Thoracic aorta (tissue), 2 donors: Measurements from ENCODE around the gene OSBPL10. TPM values are rescaled to one million over a fixed set of nuclear protein-coding genes. Genes with fewer than 3 reads are reported as not detected.

Experiments
- ATAC-seq: fragments of 150-250 bp; one replicate; pipeline ENCODE4 v1.8.0; 2017; ENCODE audit warnings: low read depth; ENCODE audit not compliant: insufficient number of reproducible peaks, low FRiP score
- DNase-seq: peaks from one replicate; pipeline ENCODE4 v3.0.0-alpha.2; 2020; ENCODE audit warnings: low spot score
- H3K27ac ChIP-seq, 2 donors: fragments of 200-600 bp; sonication (generic); 1 replicate in 1 of 2; 2 replicates in 1 of 2; pipeline ENCODE4 v1.5.1; 2016; ENCODE audit warnings: mild to moderate bottlenecking in 2 of 2, moderate library complexity in 2 of 2
- H3K27me3 ChIP-seq: fragments of 200-600 bp; sonication (generic); replicated peaks from 2 replicates; pipeline ENCODE4 v1.6.0; 2016; ENCODE audit warnings: mild to moderate bottlenecking; ENCODE audit not compliant: insufficient read depth
- H3K36me3 ChIP-seq: fragments of 200-600 bp; sonication (generic); one replicate; pipeline ENCODE4 v1.5.1; 2016
- H3K4me1 ChIP-seq, 2 donors: fragments of 200-600 bp; sonication (generic); 1 replicate in 1 of 2; 2 replicates in 1 of 2; pipeline versions ENCODE4 v1.5.1 to v1.6.0; 2016; ENCODE audit warnings: low read depth in 2 of 2, mild to moderate bottlenecking in 1 of 2; ENCODE audit not compliant: control insufficient read depth in 1 of 2
- H3K4me3 ChIP-seq: fragments of 200-600 bp; sonication (generic); 2 replicates; pipeline ENCODE4 v1.5.1; 2016; ENCODE audit warnings: mild to moderate bottlenecking
- H3K9me3 ChIP-seq: fragments of 200-600 bp; sonication (generic); 2 replicates; pipeline ENCODE4 v1.5.1; 2016
- total RNA-seq, 2 donors: library from RNA; depleted of rRNA; stranded (reverse); fragments of >200 nt; gene quantifications; one replicate each; pipeline versions ENCODE4 v1.1.0 to v1.2.3, GENCODE V29; 2016
- TF ChIP-seq, protein P1 (sequence below): fragments of 200-600 bp; sonication (generic); IDR thresholded peaks from one replicate; pipeline ENCODE4 v1.5.1; 2019; ENCODE audit warnings: antibody characterized with exemption

OSBPL10 gene
- total RNA-seq, 2 donors from 2014 or later, result 108 to 153 TPM

- Histone ChIP-seq H3K9me3 (peaks cover 16% of the 10 kb centered on the region), H3K27ac (no peak overlapping the region), H3K4me3 (no peak overlapping the region), H3K36me3 (no peaks in the 10 kb centered on the region), H3K27me3 (no peaks in the 10 kb centered on the region), H3K4me1 (peaks cover 0 to 7% of the 10 kb centered on the region in 2 donors)
- no peak for ATAC-seq
- TF ChIP-seq, protein P1, sequence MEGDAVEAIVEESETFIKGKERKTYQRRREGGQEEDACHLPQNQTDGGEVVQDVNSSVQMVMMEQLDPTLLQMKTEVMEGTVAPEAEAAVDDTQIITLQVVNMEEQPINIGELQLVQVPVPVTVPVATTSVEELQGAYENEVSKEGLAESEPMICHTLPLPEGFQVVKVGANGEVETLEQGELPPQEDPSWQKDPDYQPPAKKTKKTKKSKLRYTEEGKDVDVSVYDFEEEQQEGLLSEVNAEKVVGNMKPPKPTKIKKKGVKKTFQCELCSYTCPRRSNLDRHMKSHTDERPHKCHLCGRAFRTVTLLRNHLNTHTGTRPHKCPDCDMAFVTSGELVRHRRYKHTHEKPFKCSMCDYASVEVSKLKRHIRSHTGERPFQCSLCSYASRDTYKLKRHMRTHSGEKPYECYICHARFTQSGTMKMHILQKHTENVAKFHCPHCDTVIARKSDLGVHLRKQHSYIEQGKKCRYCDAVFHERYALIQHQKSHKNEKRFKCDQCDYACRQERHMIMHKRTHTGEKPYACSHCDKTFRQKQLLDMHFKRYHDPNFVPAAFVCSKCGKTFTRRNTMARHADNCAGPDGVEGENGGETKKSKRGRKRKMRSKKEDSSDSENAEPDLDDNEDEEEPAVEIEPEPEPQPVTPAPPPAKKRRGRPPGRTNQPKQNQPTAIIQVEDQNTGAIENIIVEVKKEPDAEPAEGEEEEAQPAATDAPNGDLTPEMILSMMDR, result no peak
- DNase-seq, result no peak
Observed at GRCh38 chr3:31985831-31986230, 4.8 kb upstream of the OSBPL10 start.

- TF ChIP-seq, protein P1, result no peak
- DNase-seq, result no peak
- no peak overlapping the region for H3K4me3 ChIP-seq
- H3K36me3 ChIP-seq, result no peaks in the 10 kb centered on the region
- H3K4me1 ChIP-seq, result peaks cover 0 to 8% of the 10 kb centered on the region in 2 donors
- no peak for ATAC-seq
- H3K27ac ChIP-seq, result no peak overlapping the region
- no peaks in the 10 kb centered on the region for H3K27me3 ChIP-seq
- H3K9me3 ChIP-seq, result peaks cover 7% of the 10 kb centered on the region
Observed at GRCh38 chr3:31984321-31984720, 3.3 kb upstream of the OSBPL10 start.

DNA sequence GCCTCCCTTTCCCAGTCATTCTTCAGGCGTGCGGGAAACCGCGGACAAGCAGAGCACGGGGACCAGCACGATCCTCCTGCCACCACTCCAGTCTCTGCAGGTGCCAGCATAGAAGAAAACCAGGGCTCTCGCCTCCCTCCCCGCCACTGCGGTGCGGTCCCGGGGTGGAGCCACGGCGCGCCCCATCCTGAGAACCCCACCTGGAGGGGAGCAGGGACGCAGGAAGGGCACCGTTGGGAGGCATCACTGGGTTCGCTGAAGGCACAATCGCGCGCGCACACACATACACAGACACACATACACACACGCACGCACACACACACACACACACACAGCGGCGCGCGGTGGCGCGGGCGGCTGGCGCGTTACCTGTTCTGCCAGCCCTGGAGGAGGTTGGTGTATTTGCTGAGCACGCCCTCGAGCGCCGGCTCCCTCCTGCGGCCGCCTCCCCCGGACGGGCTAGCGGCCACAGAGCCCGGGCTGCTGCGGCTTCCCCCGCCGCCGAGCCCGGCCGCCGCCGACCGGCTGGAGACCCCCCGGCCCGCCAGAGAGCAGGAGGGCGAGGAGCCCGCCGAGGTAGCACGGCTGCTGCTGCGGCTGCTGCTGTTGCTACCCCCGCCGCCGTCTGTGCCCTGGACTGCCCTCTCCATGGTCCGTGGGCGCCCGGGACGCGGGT is 394 bp downstream of the OSBPL10 start:
- peaks cover 0 to 16% of the 10 kb centered on the region in 2 donors for H3K4me1 ChIP-seq
- peak; percentile 30 for ATAC-seq
- peak overlapping the region; percentile 87 for H3K4me3 ChIP-seq
- H3K27ac ChIP-seq, result peak overlapping the region; percentile 83 to 86
- no peaks in the 10 kb centered on the region for H3K9me3 ChIP-seq
- no peaks in the 10 kb centered on the region for H3K36me3 ChIP-seq
- TF ChIP-seq, protein P1, result no peak
- H3K27me3 ChIP-seq, result no peaks in the 10 kb centered on the region
- peak; percentile 8 for DNase-seq

DNA sequence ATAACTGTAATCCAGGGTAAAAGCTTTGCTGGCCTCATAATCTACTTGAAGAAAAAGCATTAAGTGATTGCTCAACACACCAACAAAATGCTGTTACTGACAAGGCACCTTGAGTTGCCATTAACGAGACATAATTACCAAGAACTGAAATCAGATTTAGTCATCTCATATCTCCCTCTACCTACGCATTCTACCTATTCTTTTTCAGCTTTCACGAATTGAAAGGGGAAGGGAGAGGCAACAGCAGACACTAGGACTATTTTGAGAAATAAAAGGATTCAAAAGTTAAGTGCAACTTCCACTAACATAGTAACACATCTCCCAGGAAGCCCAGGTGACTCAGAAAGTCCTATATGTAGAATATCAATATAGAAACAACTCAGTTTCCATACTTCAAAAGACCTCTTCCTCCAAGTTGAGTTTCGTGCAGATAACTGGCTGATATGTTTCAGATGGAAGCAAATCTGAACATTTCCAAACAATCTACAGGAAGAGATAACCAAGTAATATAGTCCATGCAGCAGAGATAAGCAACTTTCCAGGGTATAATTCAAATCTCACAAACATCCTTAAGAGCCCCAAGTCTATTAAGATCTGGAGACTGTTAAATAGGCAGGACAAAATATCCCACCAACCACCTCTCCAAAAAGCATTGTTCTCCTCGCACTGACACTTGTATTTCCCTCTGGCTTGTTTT is 1.9 kb downstream of the OSBPL10 start:
- ATAC-seq (no peak), DNase-seq (no peak)
- no peaks in the 10 kb centered on the region for H3K27me3 ChIP-seq
- H3K27ac ChIP-seq, result no peak overlapping the region
- peaks cover 0 to 16% of the 10 kb centered on the region in 2 donors for H3K4me1 ChIP-seq
- H3K4me3 ChIP-seq, result peak overlapping the region; percentile 87
- H3K36me3 ChIP-seq, result no peaks in the 10 kb centered on the region
- TF ChIP-seq, protein P1, result no peak
- no peaks in the 10 kb centered on the region for H3K9me3 ChIP-seq

DNA sequence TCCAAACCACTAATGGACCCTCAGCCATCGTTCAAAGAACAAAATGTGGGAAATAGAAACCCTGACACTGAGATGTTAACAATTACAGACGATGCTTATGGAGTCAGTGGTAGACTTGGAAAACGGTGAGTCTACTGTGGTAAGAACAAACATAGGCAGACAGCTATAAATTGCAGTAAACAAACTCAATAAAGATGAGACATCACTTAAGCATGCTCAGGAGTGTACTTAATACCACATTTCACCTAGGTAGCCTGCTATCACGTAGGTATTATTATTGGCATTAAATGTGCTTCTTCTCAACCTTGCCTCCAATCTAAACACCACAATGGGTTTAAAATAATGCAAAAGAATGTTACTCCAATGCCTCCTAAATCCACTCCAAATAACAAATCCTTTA is 2.5 kb downstream of the OSBPL10 start:
- Histone ChIP-seq H3K27ac (no peak overlapping the region), H3K4me1 (peaks cover 0 to 16% of the 10 kb centered on the region in 2 donors), H3K36me3 (no peaks in the 10 kb centered on the region), H3K27me3 (no peaks in the 10 kb centered on the region), H3K9me3 (no peaks in the 10 kb centered on the region), H3K4me3 (no peak overlapping the region)
- no peak for DNase-seq
- no peak for ATAC-seq
- TF ChIP-seq, protein P1, result no peak
